AG09309 (cell line): ENCODE results near the gene SLC5A12.

Experiments used
- DNase-seq: peaks from one replicate; pipeline ENCODE4 v3.0.0-alpha.2; 2010; ENCODE audit warnings: low read depth
- H3K4me3 ChIP-seq: 2 replicates; pipeline ENCODE4 v1.5.1; 2011; ENCODE audit warnings: mild to moderate bottlenecking, low read depth, low read length, moderate library complexity; ENCODE audit not compliant: control insufficient read depth
- CTCF ChIP-seq: IDR thresholded peaks from 2 replicates; pipeline ENCODE4 v1.5.1; 2011; ENCODE audit warnings: mild to moderate bottlenecking, low read depth, low read length, inconsistent platforms; ENCODE audit not compliant: insufficient read depth, control insufficient read depth; ENCODE audit errors: missing control alignments

SLC5A12 gene

GRCh38 chr11:26721948-26722475 lies at the start of gene SLC5A12:
SLC5A12 (minus strand) TSS chr11:26722060; CDS start chr11:26721714, 346 bp downstream.
- TF ChIP-seq CTCF, result no peak
- DNase-seq, result no peak
- no peak within 1 kb of the TSS for H3K4me3 ChIP-seq

GRCh38 chr11:26769027-26769426 lies 47.2 kb upstream of the SLC5A12 start:
- TF ChIP-seq CTCF, result no peak
- DNase-seq, result no peak
- no peak overlapping the region for H3K4me3 ChIP-seq

- no peak overlapping the region for H3K4me3 ChIP-seq
- TF ChIP-seq CTCF, result no peak
- no peak for DNase-seq
Observed at GRCh38 chr11:26767060-26767459, 45.2 kb upstream of the SLC5A12 start.

GRCh38 chr11:26765323-26765722 lies 43.5 kb upstream of the SLC5A12 start:
- no peak for TF ChIP-seq CTCF
- H3K4me3 ChIP-seq, result no peak overlapping the region
- DNase-seq, result no peak

- no peak for TF ChIP-seq CTCF
- H3K4me3 ChIP-seq, result no peak overlapping the region
- no peak for DNase-seq
Observed at GRCh38 chr11:26764825-26765224, 43.0 kb upstream of the SLC5A12 start.

GRCh38 chr11:26764315-26764714 lies 42.5 kb upstream of the SLC5A12 start:
- no peak for TF ChIP-seq CTCF
- no peak overlapping the region for H3K4me3 ChIP-seq
- DNase-seq, result no peak

- no peak for DNase-seq
- H3K4me3 ChIP-seq, result no peak overlapping the region
- no peak for TF ChIP-seq CTCF
Observed at GRCh38 chr11:26762089-26762488, 40.2 kb upstream of the SLC5A12 start.
